Endometrium (tissue), 2 donors: ENCODE results near the gene WDR76.

Source experiments
- FAIRE-seq: peaks from 2 replicates; lab custom pipeline; 2012; peaks lifted over from hg19 to GRCh38; lab: Jason Lieb, UNC
- donor health status: control.
- donor health status: control.

WDR76 gene

DNA sequence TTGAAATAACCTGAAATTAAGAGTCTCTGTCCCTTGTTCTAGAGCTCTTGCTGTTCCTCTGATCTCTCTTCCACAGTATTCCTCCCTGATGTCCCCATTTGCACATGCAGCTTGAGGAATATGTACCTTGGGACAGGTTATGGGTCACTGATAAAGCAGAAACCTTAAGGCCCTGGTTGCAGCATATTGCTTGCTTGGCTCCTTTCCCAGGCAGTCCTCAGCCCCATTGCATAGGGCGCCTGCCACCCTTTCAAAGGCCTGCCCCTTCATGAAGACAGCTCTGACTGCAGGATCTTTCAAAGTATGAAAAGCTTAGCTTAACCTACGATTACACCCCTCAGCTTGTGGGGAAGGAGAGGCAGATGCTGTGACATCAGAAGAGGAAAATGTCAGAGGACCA lies 51.6 kb downstream of the WDR76 start:
- FAIRE-seq, result no peak

DNA sequence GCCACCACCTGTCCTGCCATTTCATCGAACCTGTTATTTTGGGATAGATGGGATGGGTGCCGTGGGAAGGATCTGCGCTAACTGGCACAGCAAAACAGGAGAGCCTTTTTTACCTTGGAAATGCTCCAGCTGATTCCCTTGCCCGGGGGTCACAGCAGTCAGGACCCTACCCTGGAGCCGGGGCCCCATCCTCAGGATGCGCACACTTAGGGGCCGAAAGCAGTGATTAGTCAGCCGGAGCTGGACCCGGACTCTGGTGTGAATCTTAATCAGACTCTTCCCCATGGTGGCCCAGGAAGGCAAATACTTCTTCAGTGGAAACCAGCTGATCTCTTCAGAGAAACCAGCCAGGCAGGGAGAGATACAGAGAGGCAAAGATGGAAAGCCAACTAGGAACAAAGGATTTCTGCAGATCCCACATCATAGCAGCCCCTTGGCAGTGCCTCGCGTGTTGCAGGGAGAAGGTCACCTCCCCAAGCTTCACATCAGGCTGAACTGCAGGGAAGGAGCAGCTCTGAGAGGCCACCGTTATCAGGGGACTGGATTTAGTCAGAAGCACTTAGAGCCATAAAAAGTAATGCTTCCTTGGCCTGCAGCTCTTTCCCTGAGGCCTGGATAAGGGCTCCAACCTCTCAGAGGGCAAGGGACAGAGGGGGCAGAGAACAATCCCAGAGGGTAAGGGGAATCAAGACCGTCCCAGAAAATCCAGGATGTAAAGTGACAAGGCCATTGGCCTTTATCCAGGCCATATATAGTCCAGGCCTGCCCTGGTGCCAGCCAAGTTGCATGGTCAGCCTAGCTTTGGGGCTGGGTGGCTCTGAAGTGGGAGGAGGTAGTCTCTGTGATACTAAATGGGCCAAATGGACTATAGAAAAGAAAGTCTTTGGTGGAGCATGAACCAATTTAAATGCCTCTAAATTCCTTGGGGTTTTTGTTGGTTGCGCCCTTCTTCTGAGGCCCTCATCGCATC lies 52.9 kb downstream of the WDR76 start:
- FAIRE-seq, result no peak

DNA sequence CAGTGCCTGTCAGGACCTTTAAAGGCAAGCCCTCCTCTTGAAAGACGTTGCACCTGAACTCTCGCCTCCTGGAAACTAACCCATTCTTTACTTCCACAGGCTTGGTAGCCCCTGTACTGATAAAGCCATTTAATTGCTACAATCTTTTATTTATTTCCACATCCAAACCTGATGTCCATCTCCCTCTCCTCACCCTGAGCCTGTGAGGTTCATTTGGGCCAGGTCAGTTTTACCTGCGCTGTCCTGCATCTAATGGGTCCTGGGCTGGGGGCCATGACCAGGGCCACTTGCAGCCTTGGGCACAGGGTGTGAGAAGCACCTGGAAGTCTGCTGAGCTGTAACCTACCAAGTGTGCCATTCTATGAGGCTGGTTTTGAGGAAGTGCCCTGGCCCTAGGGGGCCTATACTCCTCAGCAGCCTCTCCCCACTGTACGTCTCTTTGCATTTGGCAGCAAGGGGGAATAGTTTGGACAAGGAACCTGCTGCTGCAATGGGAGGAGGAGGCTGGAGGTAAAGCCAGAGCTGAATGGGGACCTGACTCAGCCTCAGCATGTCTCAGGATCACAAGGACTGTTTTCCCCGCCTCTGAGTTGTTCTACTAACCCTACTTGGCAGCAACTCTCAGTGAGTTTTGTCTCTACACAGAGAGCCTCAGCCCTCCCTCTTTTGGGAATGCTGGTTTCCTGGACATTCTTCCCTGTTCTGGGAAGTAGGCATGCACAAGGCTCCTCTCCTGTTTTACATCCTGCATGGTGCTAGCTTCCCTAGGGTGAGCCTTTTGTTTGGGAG lies 53.8 kb downstream of the WDR76 start:
- FAIRE-seq, result no peak

DNA sequence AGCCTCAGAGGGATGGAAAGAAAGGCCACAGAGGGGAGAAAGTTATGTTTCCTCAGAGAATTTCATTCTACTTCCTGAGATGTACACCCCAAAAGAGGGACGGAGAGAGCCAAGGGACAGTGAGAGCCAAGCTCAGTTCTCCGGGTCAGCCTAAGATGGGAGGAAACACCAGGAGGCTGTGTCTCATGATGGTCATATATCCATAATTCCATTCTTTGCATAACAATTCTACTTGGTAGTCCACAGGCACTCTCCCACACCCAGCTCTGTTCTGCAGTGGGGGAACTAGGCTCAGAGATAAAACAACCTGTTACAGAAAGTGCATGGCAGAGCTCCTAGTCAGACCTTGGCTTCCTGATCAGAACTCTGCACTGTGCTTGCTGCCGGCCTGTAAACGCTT lies 54.4 kb downstream of the WDR76 start:
- no peak for FAIRE-seq

DNA sequence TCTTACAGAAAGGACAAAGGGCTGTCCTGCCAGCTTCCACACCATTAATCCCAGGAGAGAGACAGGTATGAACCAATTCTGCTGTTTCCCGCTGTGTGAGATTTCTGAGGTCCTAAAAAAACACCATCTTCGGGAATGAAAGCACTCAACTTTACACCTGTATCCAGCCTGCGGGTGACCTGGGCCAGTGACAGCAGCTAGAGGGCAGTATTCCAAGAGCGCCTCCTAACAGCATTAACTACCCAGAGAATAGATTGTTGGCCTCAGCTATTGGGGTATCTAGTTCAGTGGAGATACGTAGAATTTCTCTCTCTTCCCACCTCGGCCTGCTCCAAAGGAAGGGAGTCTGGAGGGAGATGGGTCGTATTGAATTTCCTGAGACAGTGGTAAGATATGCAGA lies 55.1 kb downstream of the WDR76 start:
- FAIRE-seq, result no peak

DNA sequence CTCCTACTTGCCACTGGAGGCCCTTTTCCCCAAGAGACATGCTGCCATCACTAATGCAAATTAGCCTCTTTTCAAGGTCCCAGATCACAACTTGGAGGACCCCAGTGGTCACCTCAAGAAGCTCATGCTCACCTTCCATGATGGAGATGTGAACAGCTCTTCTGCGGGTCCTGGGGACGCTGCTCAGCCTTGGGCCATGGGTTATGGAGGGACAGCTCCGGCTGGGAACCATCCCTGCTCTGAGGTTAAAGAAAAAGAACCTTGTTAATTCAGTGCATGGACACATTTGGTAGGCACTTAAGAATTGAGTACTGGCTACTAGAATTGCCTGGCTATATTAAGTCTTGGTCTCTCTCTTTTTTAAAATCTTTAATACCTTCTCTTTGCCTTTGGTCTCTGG lies 56.8 kb downstream of the WDR76 start:
- no peak for FAIRE-seq

DNA sequence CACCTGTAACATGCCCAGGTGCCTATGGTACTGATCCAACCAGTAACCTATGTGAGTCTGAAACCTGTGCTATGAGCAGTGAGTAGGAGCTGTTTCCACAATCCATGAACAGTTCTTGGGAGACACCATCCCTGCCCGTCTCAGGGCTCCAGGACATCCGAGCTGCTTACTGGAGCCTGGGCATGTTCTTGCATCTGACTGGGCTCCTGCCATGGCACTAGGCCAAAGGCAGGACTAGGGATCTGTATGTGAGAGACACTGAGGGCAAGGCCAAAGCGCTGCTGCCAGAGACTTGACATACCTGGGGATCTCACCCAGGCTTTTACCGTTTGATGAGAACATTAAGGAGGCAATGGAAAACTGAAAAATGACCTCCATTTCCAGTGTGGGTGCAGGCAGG lies 59.8 kb downstream of the WDR76 start:
- no peak for FAIRE-seq

DNA sequence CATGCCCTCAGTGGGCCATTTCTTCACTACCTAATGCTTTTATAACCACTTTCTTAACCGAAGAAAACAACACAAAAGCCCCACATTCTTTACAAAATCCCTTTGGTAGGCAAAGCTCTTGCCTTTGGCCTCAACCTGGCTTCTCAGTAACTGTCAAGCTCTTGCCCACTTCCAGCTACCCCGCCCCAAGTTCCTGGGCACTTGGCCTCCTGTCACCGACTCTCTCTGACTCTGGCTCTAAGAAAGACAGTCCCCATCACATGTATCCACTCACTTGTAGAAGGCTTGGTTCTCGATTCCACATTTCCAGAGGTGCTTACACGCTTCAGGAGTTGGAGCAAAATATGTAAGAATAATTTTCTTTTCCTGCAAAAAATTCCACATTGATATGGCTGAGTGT lies 61.1 kb downstream of the WDR76 start:
- no peak for FAIRE-seq

DNA sequence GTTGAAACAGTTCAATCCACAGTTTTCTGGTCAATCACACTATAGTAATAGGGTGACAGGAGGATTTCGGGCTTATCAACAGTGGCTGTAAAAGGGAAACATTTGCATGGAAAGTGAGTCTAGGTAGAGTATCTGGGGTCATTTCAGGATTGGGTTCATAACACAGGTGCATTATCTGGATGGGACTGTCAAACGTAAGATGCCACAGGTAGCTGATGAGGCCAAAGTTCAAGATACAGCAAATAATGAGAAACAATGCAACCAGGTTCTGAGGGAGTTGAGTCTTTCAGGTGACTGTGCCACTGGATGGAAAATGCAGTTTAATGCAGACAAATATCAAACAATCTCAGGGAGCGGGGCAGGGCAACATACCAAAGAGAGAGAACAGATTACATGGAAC lies 62.2 kb downstream of the WDR76 start:
- FAIRE-seq, result no peak

DNA sequence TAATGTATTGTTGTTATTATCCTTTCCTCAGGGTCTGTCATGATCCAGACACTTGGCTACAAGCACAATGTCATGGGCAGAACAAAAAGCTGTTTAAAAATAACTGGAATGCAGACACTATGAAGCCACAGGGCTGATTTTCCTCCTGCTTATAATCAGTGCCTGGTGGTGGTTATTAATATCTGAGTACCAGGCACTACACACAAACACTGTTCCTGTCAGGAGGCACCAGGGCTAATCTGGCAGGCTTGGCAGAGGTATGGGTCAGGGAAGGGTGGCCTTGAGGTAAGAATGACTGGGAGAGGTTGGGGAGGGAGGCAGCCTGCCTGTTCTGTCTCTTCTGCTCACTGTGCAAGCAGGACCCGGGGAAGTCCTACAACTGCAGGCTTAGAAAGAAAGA lies 67.2 kb downstream of the WDR76 start:
- peak; percentile 60 for FAIRE-seq

DNA sequence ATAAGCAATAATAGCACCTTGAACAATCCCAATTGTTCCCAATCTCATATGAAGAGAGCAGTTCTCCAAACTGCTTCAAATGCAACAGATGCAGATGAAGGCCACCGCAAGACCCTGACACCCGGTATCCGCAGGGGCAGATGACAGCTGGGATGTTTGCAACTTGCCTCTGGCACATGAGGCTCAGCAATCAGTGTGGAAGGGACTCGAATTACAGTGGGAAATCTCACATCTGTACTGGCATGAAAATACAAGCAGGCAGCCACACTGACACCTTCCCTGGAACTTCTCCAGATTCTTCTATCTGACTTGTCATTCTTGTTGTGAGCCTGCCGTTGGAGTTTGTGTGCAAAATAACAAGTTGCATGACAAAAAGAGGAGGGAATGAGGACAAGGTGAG lies 68.8 kb downstream of the WDR76 start:
- no peak for FAIRE-seq

DNA sequence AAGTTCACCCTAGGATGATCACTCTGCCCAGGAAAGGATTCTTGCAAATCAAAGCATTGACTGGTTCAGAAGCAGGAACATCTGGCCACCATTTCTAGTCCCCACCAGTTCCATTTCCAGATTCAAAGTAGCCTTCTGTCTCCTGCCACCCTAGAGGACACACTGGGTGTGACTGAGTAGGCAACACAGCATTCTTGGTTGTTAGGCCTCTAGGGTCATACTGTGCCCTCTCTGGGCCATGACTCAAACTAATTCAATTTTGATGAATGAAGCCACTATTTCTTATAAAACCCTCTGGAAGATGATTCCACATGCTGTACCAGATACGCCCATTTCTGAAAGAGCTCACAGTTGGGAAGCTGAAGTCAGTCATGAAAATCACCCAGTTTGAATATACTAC lies 69.7 kb downstream of the WDR76 start:
- FAIRE-seq, result no peak

DNA sequence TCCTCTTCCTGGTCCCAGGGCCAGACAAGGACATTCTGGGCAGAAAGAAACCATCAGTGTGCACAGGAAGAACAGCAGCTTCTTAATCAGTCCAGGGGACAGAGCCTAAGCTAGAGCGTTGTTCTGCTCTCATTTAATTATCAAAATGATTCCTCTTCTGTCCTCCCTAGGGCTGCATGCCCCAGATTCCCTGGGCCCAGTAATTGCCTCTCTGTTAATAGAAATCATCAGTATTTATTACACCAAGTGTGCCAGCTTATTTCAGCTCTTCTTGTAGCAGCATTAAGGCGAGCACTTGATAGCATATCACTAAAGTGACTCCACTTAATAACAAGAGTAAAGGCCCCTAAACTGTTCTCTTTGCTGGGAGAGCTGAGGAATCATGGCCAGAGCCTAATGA lies 72.1 kb downstream of the WDR76 start:
- no peak for FAIRE-seq

DNA sequence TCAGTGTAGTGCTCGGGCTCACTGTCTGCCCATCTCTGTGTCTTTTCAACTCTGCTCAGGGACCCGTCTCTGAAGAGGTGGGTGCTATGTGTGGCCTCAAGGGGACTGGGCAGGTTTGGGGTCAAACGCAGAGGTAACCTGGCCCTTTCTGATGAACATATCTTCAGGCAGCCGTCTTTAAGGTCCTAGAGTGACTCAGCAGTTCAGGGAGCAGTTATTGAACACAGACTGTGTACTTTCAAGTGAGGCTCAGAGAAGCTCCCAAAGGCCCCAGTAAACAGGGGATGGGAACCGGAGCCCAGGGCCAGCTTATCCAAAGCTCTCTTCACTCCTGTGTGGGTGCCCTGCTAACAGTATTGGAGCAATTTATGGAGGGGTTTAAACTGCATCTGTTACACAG lies 73.1 kb downstream of the WDR76 start:
- no peak for FAIRE-seq

DNA sequence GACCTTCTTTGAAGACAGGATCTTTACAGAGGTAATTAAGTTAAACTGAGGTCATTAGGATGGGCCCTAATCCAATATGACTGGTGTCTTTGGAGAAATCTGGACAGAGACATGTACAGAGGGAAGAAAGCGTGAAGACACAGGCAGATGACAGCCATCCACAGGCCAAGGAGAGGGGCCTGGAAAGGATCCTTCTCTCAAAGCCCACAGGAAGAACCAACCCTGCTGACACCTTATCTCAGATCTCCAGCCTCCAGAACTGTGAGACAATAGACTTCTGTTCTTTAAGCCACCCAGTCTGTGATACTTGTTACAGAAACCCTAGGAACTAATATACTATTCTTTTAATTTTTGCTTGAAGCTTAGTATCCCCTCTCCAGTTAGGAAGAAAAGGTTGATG lies 74.2 kb downstream of the WDR76 start:
- no peak for FAIRE-seq

DNA sequence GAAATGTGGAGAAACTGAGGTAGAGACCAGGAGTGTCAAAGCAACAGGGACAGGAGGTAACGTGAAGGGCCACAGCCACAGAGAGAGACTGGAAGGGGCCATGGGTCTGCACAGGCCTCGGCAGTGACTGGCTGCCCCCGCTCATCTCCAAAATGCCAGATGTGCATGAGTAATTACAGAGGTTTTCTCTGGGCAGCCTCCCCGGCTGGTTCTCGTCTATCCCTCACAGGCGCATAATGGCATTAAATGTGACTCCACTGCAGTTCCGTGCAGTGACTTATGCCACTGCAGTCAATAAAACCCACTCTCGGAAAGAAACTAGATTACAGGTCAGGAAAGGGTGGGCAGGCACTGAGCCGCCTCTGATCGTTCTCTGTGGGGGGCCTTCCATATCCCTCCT lies 74.7 kb downstream of the WDR76 start:
- FAIRE-seq, result no peak

DNA sequence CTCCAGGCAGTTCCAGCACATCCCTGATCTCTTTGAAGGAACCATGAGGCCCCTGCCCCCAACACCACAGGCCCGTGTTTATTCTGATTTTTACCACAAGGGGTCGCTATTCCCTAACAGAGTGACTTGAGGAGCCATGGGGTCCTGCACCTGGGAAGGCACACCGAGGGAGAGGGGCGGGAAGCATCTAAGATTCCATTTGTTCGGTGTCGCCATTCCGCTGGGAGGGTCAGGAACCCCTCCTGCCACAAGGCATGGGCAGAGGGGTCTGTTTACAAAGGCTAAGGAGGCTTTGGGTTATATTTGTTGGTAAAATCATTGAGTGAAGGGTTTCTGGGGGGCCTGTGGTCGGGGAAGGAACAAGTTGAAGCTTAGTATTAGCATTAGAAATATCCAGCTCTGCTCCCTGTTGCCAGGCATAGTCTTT lies 77.1 kb downstream of the WDR76 start:
- no peak for FAIRE-seq

DNA sequence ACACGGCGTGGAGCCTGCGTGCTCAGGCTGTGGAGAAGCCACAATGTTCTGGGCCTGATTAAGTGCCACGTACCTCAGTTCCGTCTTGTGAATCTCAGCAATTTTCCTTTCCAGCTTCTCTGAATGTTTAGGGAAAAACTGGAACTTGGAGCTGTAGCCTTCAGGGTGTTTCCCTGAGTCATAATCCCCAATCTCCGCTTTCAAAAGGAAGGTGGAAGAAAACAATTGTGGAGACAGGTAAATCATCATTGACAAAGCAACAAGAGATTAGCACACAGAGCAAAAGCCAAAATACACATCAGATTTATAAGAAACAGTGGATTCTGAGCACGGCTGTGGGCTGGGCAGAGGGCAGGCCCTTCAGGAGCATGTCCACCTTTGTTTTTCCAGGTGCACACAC lies 79.0 kb downstream of the WDR76 start:
- no peak for FAIRE-seq

DNA sequence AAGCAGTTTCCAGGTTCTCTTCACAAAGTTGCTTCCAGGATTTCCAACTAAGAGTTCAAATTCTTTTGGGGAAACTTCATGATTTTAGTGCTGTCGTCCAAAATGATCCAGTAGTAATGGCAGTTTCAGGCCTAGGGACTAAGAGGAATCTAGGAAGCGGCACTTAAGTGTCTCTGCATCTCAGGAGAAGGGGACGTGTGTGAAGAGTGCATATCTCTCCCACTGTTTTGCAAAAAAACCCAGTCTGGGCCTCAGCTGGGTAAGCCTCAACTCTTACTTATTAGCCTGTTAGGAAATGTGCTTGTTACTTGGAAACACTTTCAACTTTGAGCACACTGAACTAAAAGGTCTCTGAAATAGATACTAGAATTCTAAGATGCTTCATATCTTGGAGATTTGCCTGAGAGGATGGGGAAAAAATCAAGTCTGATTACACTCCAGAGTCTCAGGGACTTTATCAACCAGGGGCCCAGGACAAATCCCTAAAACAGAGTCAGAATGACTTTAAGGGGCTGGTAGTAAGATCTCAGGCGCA lies 81.8 kb downstream of the WDR76 start:
- FAIRE-seq, result no peak

DNA sequence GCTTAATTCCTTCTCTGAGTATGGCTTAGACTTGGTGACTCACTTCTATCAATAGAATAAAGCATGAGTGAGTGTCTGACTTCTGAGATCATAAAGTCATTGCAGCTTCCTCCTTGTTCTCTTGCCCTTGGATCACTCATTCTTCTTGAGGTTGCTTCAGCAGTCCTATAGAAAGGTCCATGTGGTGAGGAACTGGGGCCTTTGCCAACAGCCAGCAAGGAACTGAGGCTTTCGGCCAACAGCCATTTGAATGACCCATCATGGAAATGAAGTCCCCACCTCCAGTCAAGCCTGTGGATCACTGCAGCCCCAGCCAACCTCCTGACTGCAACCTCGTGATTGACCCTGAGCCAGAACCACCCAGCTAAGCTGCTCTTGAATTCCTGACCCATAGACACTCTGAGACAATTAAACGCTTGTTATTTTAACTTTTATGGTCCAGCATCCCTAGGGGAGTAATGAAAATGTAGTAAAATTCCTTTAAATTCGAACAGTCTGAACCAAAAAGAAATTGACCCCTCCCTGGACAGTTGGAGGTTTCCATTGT lies 84.5 kb downstream of the WDR76 start:
- FAIRE-seq, result peak; percentile 93

DNA sequence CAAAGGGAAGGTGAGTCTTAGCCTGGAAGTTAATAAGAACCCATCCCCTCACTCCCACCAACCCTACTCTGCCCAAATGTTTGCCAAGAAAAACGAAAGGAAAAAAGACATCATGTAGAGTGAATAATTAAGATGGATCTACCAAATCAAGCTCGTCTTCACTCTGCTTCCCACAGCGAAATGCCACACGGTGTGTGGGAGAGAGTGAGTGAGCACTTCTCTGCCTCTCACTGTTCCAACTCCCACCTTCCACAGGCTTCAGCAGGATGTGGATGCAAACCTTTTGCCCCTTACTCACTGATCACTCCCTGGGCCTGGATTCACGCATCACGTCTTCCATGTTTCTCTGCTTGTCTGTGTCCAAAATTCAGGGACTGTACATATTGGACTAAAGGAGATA lies 85.4 kb downstream of the WDR76 start:
- FAIRE-seq, result no peak

DNA sequence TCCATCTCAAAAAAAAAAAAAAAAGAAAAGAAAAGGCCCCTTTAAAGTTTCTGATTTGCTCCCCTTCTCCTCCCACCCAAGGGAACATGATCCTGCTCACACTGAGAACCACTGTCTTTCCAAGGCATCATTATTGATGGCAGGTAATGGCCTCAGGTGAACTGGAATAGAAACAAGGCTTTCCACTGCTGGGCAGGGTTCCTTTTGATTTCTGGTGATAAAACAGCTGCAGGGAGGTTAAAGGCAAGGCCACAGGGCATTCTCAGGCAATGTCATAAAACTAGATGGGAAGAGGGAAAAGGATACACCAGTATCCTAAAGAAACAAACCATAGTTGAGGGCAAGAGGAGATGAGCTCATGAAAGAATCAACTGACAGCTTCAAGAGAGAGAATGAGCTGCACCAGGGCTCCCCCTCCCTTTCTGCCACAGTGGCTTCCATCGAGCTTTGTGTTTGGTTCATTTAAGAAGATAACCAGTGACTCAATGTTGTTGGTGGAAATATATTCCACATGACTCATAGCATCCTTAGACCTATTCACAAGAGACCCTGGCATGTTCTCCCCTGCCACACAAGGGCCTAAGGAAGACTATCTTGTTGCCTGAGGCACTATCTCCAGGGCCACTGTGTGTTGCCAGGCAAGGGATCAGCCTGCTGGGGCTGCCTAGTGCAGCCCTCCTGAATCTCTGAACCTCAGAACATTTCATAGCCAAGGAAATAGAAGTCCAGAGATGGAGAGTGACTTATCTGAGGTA lies 86.4 kb downstream of the WDR76 start:
- no peak for FAIRE-seq
